Effector CD8-positive, alpha-beta T cell (primary cell): ENCODE measurements around the gene STRN4.
"Not testable (repeated sequence)": the region's sequence is repeated elsewhere in the genome, so short reads cannot be mapped to it uniquely, and the experiment has no call there.

ENCODE experiments used
- DNase-seq: peaks from one replicate; lab custom pipeline; 2025; lab: John Stamatoyannopoulos, UW

STRN4 gene

GRCh38 chr19:46772170-46773017 is 26.1 kb upstream of the STRN4 start:
- no peak for DNase-seq

GRCh38 chr19:46768746-46769145 is 22.5 kb upstream of the STRN4 start:
- DNase-seq = not testable (repeated sequence)

- DNase-seq = peak; percentile 38
These were observed 20.5 kb upstream of the STRN4 start for GRCh38 chr19:46766569-46767317.

GRCh38 chr19:46764817-46765291 is 18.6 kb upstream of the STRN4 start:
- DNase-seq = no peak

- no peak for DNase-seq
These were observed 16.1 kb upstream of the STRN4 start for GRCh38 chr19:46762245-46762890.

- no peak for DNase-seq
These were observed 15.2 kb upstream of the STRN4 start for GRCh38 chr19:46761418-46761831.

GRCh38 chr19:46760897-46761296 is 14.6 kb upstream of the STRN4 start:
- not testable (repeated sequence) for DNase-seq

- DNase-seq = no peak
These were observed 14.1 kb upstream of the STRN4 start for GRCh38 chr19:46760363-46760762.

- DNase-seq = no peak
These were observed 13.6 kb upstream of the STRN4 start for GRCh38 chr19:46759817-46760333.

- no peak for DNase-seq
These were observed 13.0 kb upstream of the STRN4 start for GRCh38 chr19:46759206-46759605.

GRCh38 chr19:46756544-46756888 is 10.3 kb upstream of the STRN4 start:
- DNase-seq = no peak

- DNase-seq = no peak
These were observed 9.7 kb upstream of the STRN4 start for GRCh38 chr19:46755853-46756543.

- DNase-seq = no peak
These were observed 9.0 kb upstream of the STRN4 start for GRCh38 chr19:46755077-46755852.

- peak; percentile 52 for DNase-seq
These were observed 7.3 kb upstream of the STRN4 start for GRCh38 chr19:46753420-46754155.

- DNase-seq = peak; percentile 61
These were observed 2.3 kb upstream of the STRN4 start for GRCh38 chr19:46748325-46749109.

GRCh38 chr19:46745521-46746280 is 549 bp downstream of the STRN4 start, which contains the start of gene FKRP:
FKRP (plus strand) TSS chr19:46746057; CDS start chr19:46755451, 9,394 bp downstream.
- peak; percentile 10 for DNase-seq

- DNase-seq = no peak
These were observed 1.2 kb downstream of the STRN4 start for GRCh38 chr19:46745030-46745429.

- no peak for DNase-seq
These were observed 2.1 kb downstream of the STRN4 start for GRCh38 chr19:46744005-46744691.
